ENCODE results near the gene SH3TC1.

The SH3TC1 gene

DNA sequence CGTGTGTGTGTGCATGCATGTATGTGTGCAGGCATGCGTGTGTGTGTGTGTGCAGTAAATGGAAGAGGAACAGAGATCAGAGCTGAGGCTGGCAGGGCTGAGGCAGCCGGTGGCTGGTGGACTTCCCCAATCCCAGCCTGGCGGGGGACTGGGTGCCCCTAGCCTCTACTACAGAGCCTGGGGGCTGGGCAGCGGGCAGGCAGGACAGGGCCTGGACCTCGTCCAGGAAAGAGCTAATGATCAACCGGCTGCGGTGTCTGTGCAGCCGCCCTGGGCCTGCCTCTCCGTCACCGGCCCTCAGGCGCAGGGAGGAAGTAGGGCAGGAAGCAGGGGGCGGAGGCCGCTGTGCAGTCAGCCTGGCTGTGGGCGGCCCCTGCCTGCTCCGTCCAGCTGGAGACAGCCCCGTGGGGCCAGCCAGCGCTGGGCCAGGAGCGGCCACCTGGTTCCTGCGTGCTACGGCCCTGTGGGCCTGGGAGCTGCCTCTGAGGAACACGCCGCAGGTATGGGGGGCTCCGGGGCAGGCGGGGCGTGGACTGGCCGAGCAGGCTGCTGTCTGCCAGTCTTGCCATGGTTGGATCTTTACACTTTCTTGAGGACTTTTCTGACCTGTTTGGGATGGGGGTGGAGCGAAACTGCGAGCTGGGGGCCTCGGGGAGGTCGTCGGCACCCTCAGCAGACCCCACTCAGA, at the start of gene SH3TC1:
TSS of gene SH3TC1 (plus strand) at position 385 of the 688 bp plus-strand sequence. CDS start 5,905 bp downstream, outside the sequence.
- peak; percentile 21 to 58 (median 27) for DNase-seq (ENCODE audit: low read depth in 3 of 3)

DNA sequence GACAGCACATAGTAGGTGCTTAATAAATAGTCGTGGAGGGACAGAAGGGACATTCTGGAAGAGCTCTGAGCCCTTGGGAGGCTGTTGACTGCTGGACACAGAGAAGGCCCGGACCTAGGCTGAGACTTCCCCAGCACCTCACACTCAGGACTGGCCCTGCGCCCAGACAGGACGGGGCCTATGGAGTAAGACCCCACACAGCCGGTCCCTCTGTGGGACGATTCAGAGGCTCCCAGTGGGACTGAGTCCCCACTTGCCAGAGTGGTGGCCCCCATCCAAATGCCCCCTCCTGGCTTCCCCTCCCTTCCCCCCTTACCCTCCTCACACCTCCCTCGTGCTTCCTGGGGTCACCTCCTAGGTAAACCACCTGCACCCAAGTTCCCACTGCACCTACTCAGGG, 49.4 kb upstream of the SH3TC1 start:
- no peak for DNase-seq (ENCODE audit: low read depth in 3 of 3)

DNA sequence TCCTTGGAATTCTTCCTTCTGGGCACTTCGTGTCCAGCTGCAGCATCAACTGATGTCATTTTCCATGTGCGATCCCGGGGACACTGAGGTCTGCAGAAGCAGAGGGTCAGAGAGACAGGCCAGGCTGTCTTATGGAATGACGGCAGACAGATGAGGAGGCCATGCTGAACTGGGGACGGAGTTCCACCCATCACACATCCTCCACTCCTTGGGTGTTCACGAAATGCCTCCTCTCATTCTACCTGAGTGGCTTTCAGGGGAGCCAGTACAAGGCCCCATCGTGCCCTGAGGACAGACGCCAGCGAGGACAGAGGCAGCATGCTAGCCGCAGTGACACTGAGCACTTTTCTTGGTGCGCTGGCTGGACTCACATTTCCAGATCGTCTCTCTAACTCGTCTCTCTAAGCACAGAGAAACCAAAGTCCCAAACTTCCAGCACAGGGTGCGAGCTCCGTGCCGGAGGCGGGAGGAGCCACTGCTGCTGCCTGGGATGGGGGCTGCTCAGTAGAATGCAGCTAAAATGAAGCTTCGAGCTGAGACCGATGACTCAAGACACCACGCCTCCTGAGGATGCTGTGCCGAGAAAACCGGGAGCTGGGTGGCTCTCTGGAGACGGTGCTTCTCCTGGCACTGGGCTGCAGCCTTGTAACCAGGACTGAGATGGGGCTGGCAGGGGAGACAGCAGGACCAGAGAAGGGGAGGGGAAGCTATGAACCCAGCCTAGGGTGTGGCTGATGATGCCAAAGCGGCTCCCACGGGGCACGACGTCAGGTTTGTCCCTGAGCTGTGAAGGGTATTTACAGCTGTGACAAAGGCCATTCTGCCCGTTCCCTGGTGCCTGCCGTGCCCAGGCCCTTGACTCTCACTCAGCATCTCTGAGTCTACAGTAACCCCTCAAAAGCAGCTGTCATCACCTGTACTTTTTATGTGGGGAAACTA, 48.7 kb upstream of the SH3TC1 start:
- DNase-seq (ENCODE audit: low read depth in 3 of 3), result no peak

DNA sequence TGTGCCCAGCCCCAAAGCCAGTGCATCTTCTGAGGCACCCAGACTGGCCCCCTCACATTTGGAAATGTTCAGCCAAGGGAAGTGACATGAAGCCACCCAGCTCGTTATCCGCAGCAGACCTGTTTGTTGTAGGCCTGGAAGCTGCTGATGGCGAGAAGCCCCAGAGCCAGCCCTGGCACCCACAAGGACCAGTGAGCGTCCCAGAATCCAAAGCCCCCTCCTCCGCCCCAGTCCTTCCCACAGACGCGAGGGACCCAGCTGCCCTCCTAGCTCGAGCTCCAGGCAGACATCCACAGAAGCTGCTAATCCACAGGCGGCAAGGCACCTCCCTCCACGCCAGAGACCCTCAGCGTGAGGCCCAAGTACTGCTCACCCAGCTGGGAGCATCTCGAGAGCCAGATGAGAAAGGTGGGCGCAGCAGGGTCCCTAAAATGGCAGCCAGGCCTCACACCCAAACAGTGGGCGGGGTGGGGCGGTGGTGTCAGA, 47.9 kb upstream of the SH3TC1 start:
- DNase-seq (ENCODE audit: low read depth in 3 of 3), result no peak

DNA sequence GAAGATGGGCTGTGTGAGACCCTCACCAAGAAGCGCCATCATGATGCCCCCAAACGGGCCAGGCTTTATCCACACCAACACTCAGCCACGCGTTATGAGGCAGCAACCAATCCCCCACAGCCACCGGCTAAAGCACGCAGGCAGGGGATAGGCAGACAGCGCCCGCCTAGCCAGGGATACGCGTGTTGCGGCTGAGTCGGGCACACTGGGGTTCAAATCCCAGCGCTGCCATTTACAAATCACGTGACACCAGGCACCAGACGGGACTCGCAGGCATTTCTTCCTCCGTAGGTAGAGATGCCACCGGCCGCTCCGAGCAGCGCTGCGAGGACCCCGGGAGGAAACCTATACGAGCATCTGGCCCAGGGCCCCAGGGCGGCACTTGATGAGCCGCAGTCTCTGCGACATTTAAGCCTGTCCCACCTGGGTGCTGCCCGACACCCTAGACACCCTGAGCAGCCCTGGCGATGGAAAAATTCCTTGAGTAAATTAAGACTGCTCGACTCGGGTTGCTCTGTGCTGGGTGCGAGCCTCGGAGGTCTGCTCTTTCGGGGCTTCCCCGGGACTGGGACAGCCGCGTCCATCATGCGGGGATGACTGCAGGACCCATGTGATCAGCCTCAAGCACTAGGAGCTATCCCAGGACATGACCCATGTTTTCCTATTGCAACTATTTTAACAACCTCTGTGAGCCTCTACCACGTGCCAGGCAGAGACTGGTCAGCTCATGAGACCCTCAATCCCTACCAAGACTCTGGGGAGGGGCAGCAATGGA, 46.8 kb upstream of the SH3TC1 start:
- DNase-seq (ENCODE audit: low read depth in 3 of 3), result no peak

DNA sequence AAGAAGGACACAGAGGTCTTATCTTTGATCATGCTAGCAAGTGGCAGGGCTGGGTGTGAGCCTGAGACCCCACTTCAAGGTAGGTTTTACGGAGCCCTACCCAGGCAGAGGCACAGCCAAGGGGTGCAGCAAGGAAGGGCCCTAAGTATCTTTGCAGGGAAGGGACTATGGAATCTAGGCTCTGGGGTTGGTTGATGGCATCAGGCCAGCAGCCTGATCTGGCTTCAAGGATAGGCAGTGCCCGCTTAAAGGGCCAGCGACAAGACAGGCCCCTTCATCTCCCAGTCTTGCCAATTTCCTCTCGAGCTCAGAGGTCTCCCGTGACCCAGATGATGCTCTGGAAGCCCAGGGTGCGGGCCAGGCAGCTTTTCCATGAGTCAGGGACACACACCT, 46.2 kb upstream of the SH3TC1 start:
- DNase-seq (ENCODE audit: low read depth in 3 of 3), result no peak

DNA sequence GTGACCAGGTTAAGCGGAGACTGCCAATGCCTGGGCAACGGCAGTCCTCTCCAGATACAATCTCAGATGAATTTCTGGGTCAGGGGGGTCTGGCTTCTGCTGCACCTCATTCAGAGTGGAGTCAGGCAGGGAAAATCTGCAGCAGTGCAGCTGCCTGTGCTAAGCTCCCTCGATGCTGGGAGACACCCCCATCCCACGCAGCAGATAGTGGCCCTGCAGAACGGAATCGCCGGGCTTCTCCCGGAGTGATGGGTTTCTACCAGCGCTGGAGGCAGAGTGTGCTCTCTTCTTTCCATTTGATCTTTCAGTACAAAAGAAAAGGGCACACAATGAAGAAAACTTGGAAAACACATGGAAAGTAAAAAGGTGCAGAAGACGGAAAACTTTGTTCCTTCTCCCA, 45.6 kb upstream of the SH3TC1 start:
- DNase-seq (ENCODE audit: low read depth in 3 of 3), result no peak

DNA sequence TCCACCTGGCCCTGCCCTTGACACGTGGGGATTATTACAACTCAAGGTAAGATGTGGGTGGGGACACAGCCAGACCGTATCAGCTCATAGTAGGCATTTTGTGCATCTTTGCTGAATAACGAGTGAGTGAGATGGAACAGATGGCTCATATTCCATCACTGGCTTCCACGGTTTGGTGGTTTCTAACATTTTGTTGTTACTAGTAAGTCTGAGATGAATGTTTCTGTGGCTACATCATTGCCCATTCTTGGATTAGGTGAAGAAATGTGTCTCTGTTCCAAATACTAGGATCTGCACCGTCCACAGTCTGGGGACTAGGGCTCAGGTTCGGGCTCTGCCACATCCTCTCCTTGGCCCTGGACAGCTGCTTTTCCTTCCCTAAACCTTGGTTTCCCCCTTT, 44.0 kb upstream of the SH3TC1 start:
- DNase-seq (ENCODE audit: low read depth in 3 of 3), result no peak

DNA sequence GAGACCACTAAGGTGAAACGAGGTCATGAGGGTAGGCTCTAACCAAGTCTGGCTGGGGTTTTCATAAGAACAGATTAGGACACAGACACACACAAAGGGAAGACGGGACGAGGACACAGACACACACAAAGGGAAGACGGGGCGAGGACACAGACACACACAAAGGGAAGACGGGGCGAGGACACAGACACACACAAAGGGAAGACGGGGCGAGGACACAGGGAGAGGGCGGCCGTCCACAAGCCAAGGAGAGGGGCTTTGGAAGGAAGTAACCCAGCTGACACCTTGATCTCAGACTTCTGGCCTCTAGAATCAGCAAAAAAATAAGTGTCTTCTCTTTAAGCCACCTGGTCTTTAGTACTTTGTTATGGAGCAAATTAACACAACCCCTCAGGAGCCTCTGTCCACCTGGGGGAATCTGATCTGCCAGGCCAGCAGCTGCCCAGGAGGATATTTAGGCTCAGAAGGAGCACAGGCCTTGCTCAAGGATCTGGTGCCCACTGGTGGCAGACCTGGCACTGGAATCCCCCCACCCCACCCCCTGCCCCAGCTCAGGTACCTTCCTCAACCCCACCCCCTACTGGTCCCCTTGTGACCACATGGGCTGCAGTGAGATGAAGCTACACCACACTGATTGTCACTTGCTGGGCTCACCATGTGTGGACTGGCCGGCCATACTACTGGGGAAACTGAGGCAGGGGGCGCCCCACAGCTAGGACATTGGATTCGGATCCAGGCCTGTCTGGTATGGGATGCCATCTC, 43.2 kb upstream of the SH3TC1 start:
- DNase-seq (ENCODE audit: low read depth in 3 of 3), result no peak

DNA sequence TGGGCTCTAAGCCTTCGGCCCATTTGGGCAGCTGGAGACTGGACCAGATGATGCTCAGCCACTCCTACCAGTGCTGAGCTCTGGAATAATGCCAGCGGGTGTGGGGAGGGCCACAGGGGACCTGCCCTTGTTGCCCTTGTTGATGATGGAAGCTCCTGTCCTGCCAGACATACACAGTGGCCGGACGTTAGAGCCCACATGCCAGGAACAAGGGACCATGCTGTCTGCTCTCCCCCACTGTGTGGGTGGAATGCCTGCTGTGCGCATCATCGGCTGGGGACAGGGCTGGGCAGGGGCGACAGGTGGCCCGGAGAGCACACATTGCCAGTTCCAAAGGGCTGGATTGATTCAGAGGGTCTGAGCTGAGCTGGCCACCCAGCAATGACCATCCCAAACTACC, 42.5 kb upstream of the SH3TC1 start:
- DNase-seq (ENCODE audit: low read depth in 3 of 3), result no peak

DNA sequence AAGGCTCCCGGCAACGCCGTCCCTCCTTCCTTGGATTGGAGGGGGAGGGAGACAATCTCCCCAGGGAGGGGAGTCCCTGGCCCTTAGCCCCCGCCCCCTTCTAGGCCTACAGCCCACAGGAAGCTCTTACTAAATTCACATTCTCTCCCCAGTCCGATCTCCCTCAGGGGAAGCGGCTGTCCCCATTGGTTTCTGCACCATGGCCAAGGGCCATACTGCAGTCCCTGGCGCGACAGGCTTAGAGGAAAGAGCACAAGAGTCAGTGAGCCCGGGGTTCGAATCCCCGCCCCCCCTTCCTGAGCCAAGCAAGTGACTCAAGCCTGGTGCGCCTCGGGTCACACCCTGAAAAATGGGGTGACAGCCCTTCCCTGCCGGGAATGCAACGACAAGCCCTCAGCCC, 41.6 kb upstream of the SH3TC1 start:
- DNase-seq (ENCODE audit: low read depth in 3 of 3), result no peak

DNA sequence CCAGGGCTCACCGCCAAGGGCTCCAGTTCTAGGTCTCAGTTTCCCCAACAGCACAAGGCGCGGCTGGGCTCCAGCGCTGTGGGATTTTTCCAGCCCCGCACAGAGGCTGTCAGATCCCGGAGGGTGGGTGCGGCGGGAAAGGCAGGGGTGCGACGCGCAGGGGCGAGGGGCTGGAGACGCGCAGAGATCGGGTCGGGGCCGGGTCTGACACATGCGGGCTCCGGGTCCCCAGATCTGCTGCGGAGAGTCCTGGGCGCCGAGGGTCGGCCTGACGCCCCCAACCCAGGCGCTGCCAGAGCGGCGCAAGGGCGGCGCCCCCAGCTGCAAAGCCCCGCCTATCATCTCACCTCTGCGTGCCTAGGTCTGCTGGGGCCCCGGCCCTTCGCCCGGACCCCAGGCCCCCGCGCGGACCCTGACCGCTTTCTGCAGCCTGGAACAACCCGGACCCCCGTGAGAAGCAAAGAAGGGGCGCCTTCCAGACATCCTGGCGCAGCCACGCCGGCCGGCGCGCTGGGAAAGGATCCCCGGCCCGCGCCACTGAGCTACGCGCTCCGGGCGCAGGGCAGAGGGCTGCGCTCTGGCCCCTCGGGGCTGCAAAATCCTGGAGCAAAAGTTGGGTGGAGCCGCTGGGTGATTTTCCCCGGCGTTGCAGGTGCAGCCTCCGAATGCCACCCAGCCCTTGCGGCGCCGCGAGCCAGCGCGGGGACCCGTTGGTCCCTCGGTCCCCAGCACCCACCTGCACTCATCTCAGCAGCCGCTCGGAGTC, 41.0 kb upstream of the SH3TC1 start:
- no peak for DNase-seq (ENCODE audit: low read depth in 3 of 3)

DNA sequence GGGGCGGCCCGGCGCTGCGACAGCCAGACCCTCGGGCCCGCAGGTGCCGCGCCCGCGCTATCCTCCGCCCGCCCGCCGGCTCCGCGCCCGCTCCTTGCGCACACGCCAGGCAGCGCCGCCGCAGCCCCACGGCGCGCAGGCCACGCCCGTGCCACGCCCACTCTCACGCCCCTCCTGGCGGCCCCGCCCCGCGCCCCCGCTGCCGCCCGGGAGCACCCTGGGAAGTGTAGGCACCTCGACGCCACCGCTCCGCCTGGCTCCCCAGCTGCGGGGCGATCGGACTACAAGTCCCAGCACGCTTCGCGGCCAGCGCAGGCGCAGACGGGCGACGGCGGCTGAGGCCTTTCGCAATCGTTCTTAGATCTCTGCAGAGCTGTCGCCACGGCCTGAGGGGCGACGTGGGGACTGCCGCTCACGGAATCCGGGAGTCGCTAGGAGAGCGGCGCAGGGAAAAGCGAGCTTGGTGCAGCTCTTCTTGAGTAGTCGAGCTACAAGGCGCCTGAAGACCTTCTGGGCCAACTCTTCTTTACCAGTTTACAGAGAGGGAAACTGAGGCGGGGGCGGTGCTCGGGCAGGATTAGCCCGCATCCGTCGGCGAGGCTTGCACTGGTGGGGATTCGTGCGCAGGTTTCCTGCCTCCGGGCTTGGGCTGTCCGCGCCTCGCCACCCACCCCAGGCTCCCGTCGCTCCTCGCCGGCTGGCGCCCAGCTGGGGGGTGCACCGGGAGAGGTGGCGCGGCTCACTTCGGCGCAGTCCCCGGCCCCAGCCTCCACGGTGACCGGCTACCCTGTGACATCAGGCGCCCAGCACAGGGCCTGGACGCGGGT, 40.2 kb upstream of the SH3TC1 start, which contains the start of gene ABLIM2:
TSS of gene ABLIM2 (minus strand) at position 104 of the 827 bp plus-strand sequence. CDS start 124 bp downstream, outside the sequence.
- peak; percentile 96 to 99 (median 98) for DNase-seq (ENCODE audit: low read depth in 3 of 3)

DNA sequence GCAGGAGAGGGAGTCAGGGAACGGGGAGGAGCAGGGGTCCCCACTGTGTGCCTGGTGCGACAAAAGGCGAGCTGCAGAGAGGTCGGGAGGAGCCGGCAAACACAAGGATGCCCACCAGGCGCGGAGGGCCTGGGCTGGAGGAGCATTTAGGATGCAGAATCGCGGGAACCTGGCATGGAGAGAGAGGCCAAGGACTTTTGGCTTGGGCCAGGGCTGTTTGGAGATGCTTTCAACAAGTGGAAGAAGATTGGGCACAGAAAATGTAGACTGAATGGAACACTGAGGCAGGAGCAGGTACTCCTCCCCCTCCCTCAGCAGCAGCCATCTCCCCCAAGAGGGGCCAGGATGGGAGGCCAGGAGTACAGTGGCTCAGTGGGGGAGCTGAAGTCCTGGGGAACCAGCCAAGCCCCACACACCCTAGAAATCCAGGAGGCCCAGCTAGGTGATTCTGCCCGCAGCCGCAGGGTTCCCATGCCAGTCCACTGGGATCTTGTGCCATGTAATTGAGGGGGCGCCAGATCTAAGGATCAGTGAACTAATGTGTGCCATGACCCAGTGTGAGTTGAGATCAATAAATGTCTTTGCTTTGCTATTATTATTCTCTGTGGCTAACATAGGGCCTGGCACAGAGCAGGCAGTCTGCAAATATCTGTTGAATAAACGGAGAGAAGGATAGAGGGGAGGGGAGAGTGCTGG, 39.4 kb upstream of the SH3TC1 start:
- DNase-seq (ENCODE audit: low read depth in 3 of 3), result no peak

DNA sequence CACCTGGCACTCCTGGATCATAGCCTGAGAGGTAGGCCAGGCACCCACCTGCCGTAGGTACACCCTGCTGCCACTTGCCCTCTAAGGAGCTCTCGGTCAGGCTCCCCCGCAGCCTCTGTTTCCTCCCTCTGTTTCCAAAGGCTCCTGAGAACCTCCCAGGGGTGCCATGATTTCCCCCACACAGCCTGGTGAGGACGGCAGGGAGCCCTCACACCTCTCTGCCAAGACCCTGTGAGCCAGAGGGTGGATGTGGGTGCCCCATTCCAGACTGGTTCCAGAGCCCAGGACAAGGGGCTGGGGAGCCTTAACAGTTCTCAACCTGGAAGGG, 38.9 kb upstream of the SH3TC1 start:
- DNase-seq (ENCODE audit: low read depth in 3 of 3), result no peak

DNA sequence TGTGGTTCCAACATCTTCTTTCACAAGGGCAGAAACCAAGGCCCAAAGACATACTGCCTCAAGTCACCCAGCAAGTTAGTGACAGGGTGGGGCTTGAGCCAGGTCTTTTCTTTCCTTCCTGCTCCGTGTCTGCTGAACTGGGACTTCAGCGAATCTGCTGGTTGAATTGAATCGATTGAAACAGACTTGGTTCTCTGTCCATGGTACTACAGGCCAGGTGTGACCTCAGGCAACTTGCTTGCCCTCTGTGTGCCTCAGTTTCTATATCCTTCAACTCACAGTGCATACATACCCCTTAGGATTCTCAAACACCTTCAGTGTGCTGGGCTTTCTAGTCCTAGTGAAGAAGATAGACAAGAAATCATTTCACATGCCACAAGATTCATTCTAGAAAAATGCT, 38.5 kb upstream of the SH3TC1 start:
- DNase-seq (ENCODE audit: low read depth in 3 of 3), result no peak

DNA sequence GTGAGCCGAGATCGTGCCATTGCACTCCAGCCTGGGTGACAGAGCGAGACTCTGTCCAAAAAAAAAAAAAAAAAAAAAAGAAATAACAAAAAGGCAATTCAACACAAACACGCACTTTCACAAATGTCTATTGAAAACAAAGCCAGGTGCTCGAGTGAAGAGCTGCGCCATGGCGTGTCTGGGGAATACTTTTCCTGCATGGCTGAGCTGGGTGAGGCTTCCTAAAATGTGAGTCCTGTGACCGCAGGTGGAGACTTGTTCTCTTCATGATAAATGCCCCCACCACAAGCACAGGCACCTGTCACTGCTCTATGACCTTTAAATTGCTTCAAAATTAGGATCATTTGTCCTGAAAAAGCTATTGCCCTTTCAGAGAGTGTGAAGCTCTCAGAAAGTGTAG, 36.5 kb upstream of the SH3TC1 start:
- no peak for DNase-seq (ENCODE audit: low read depth in 3 of 3)

DNA sequence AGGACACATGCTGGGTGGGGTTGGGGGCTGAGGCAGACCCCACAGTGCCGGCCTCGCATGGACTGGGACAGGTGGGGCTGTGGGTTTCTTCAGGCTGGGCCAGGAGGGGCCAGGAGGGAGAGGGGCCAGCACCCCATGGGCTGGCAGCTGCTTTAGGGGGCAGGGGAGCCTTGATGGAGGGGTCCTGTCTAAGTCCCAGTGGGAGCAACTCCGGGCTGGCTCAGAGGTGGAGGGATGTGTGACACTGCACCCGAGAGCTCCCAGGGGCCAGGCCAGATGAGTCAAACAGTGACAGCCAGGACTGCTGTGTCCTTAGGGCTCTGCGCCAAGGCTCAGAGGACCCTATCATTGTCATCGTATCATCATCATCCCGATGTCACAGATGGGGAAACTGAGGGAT, 36.1 kb upstream of the SH3TC1 start:
- no peak for DNase-seq (ENCODE audit: low read depth in 3 of 3)

Data from stimulated activated CD4-positive, alpha-beta T cell treated with anti-CD3 and anti-CD28 coated beads, TNF-alpha, amount 100 ng/mL, for 24 hours (primary cell).